Peyer's patch (tissue), 4 donors: ENCODE measurements around the gene DOK4. TPM values are rescaled to one million over a fixed set of nuclear protein-coding genes. Genes with fewer than 3 reads are reported as not detected.

Source experiments
- DNase-seq, 3 donors: peaks; one replicate each; pipeline ENCODE4 v3.0.0-alpha.2; 2017 to 2019
- H3K27ac ChIP-seq, 4 donors: fragments of 200-600 bp; sonication (generic); one replicate each; pipeline ENCODE4 v1.5.1; 2016 to 2019
- H3K27me3 ChIP-seq, 2 donors: fragments of 200-600 bp; sonication (generic); one replicate each; pipeline ENCODE4 v1.5.1; 2019
- H3K36me3 ChIP-seq, 3 donors: fragments of 200-600 bp; sonication (generic); one replicate each; pipeline ENCODE4 v1.5.1; 2016 to 2019
- H3K4me1 ChIP-seq, 4 donors: fragments of 200-600 bp; sonication (generic); one replicate each; pipeline ENCODE4 v1.5.1; 2016 to 2019
- H3K4me3 ChIP-seq, 4 donors: fragments of 200-600 bp; sonication (generic); 1 replicate in 3 of 4; 2 replicates in 1 of 4; pipeline ENCODE4 v1.5.1; 2016 to 2019; ENCODE audit warnings: mild to moderate bottlenecking in 1 of 4
- H3K9me3 ChIP-seq, 4 donors: fragments of 200-600 bp; sonication (generic); one replicate each; pipeline ENCODE4 v1.5.1; 2016 to 2019; ENCODE audit warnings: mild to moderate bottlenecking in 1 of 4
- POLR2A ChIP-seq, 2 donors: fragments of 450-650 bp; IDR thresholded peaks; one replicate each; pipeline ENCODE4 v1.5.1; 2017; ENCODE audit warnings: antibody characterized with exemption in 2 of 2, mild to moderate bottlenecking in 2 of 2, moderate library complexity in 2 of 2
- total RNA-seq, 4 donors: library from RNA; depleted of rRNA; stranded (reverse); fragments of >200 nt; gene quantifications; one replicate each; pipeline ENCODE4 v1.1.0, GENCODE V29; 2016
- TF ChIP-seq, protein P1 (sequence below), 6 experiments: fragments of 450-650 bp in 4 of 6; fragments of 200-600 bp in 2 of 6; sonication (generic) in 1 of 6; IDR thresholded peaks; one replicate each; pipeline ENCODE4 v1.5.1; 2017 to 2019; ENCODE audit warnings: antibody characterized with exemption in 6 of 6, mild to moderate bottlenecking in 3 of 6, moderate library complexity in 1 of 6

Gene DOK4
- total RNA-seq, 4 donors from 2014 or later, result 81.7 to 209 (median 189) TPM

DNA sequence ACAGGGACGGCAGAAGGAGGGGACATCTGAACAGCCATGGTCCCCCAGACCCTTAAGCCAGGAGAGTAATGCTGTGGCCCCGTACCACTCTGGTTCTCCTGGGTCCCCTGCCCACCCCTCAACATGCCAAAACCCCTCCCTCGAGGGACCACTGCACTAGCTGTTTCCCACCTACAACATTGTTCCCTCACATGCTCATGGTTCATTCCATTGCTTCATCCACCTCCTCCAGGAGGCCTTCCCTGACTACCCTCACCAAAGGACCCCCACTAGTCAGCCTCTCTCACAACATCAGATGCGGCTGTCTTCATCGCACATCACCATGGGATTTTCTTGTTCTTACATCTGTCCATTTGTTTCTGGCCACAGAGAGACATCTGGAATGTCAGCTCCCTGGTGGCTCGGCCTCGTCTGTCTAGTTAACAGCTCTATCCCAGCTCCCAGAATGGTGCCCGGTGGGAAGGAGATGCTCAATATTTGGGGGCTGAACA lies 1.7 kb downstream of the DOK4 start:
- TF ChIP-seq POLR2A (IDR thresholded peaks at IDR 0.05), result no peak
- TF ChIP-seq, protein P1, sequence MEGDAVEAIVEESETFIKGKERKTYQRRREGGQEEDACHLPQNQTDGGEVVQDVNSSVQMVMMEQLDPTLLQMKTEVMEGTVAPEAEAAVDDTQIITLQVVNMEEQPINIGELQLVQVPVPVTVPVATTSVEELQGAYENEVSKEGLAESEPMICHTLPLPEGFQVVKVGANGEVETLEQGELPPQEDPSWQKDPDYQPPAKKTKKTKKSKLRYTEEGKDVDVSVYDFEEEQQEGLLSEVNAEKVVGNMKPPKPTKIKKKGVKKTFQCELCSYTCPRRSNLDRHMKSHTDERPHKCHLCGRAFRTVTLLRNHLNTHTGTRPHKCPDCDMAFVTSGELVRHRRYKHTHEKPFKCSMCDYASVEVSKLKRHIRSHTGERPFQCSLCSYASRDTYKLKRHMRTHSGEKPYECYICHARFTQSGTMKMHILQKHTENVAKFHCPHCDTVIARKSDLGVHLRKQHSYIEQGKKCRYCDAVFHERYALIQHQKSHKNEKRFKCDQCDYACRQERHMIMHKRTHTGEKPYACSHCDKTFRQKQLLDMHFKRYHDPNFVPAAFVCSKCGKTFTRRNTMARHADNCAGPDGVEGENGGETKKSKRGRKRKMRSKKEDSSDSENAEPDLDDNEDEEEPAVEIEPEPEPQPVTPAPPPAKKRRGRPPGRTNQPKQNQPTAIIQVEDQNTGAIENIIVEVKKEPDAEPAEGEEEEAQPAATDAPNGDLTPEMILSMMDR (IDR thresholded peaks at IDR 0.05), result no peak
- Histone ChIP-seq H3K4me3 (peak overlapping the region in 2 of 4 donors; percentile 74 to 97), H3K27me3 (no peaks in the 10 kb centered on the region), H3K9me3 (no peaks in the 10 kb centered on the region), H3K4me1 (peaks cover 4 to 40% (median 5%) of the 10 kb centered on the region in 4 donors), H3K36me3 (no peaks in the 10 kb centered on the region), H3K27ac (peak overlapping the region in 1 of 4 donors; percentile 89)
- DNase-seq, result no peak

DNA sequence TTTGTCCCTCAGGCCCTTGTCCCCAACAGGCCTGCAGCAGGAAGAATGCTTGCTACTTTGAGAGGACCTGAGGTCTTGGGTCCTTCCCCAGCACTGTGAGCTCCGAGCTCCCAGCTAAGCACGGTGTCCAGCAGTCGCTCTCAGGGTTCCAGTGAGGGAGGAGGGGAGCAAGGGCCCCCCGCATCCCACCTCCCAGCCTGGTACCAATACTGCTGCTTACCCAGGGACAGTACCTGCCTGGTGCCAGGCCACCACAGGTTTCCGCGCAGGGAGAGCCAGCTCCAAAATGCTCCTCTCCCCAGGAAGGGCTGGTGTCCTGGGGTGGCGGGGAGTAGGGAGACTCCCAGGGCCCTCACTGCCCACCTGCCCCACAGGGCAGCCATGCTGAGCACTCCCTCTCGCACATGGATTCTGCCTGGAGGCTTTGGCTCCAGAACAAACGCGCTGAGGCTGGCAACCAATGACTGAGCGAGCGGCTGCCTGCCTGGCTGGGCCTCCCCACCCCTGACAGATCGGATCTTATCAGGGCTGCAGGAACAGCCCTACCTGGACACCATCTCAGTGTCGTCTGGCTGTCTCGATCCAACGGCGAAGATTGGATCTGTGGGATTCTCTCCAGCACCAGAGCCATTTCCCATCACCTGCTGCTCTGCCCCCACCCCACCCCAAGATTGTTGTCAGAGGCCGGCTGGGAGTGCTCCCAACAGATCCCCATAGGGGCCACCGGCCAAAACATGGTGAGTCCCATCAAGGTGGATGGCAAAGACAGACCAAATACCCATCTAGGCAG lies 2.4 kb downstream of the DOK4 start:
- TF ChIP-seq, protein P1 (IDR thresholded peaks at IDR 0.05), result no peak
- TF ChIP-seq POLR2A (IDR thresholded peaks at IDR 0.05), result peak in 1 of 2 donors; percentile 16
- DNase-seq, result no peak
- Histone ChIP-seq H3K27me3 (no peaks in the 10 kb centered on the region), H3K4me3 (no peak overlapping the region), H3K4me1 (peaks cover 4 to 47% (median 8%) of the 10 kb centered on the region in 4 donors), H3K9me3 (no peaks in the 10 kb centered on the region), H3K36me3 (no peaks in the 10 kb centered on the region), H3K27ac (peak overlapping the region in 1 of 4 donors; percentile 89)

DNA sequence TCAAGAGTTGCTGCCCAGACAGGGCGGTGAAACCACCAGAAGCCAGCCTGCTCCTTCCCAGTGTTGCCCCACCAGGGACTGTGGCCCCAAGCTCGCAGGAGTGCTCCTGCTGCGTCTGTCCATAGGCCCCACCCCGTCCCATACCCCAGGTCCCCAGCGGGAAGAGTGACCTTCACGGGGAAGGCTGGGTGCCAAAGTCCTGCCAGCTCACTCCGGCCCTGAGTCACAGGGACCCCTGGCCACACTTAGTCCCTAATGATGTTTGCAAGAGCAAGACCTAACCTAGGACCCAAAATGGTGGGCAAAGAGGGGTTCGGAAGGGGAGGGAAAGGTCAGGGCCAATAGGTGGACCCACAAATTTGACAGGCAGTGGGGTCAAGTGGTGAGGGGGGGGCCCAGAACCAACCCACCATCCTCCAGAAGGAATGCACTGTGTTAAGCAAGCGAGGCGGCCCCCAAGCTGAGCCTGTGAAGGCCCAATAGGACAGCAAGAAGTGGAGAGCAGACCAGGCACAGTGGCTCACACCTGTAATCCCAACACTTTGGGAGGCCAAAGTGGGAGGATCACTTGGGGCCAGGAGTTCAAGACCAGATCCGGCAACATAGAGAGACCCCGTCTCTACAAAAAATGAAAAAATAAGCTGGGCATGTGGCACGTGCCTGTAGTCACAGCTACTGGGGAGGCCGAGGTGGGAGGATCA lies 3.3 kb downstream of the DOK4 start:
- no peaks in the 10 kb centered on the region for H3K27me3 ChIP-seq
- no peak overlapping the region for H3K27ac ChIP-seq
- no peak for TF ChIP-seq POLR2A (IDR thresholded peaks at IDR 0.05)
- TF ChIP-seq, protein P1 (IDR thresholded peaks at IDR 0.05), result no peak
- no peaks in the 10 kb centered on the region for H3K9me3 ChIP-seq
- peaks cover 5 to 55% (median 12%) of the 10 kb centered on the region in 4 donors for H3K4me1 ChIP-seq
- no peaks in the 10 kb centered on the region for H3K36me3 ChIP-seq
- peak in 1 of 3 donors; percentile 58 for DNase-seq
- no peak overlapping the region for H3K4me3 ChIP-seq

DNA sequence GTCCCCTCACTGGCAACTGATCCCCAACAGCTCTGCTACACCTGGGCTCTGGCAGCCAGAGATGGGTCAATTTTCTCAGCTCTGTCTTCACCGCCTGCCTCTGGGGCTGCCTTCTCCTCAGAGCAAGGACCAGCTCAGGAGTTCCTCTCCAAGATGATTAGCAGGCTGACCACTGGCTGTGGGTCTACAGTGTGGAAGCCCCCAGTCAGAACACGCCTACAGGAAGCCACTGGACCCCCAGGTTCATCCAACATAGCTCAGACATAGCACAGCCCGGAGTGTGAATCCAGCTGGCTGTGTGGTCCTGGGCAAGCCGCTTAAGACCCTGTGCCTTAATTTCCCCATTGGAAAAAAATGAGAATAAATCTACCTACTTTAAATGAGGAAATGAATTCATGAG lies 4.9 kb downstream of the DOK4 start:
- no peak overlapping the region for H3K4me3 ChIP-seq
- H3K4me1 ChIP-seq, result peaks cover 2 to 63% (median 13%) of the 10 kb centered on the region in 4 donors
- peak overlapping the region in 1 of 4 donors; percentile 94 for H3K27ac ChIP-seq
- no peaks in the 10 kb centered on the region for H3K27me3 ChIP-seq
- no peaks in the 10 kb centered on the region for H3K36me3 ChIP-seq
- DNase-seq, result no peak
- TF ChIP-seq POLR2A (IDR thresholded peaks at IDR 0.05), result no peak
- TF ChIP-seq, protein P1 (IDR thresholded peaks at IDR 0.05), result no peak
- no peaks in the 10 kb centered on the region for H3K9me3 ChIP-seq

DNA sequence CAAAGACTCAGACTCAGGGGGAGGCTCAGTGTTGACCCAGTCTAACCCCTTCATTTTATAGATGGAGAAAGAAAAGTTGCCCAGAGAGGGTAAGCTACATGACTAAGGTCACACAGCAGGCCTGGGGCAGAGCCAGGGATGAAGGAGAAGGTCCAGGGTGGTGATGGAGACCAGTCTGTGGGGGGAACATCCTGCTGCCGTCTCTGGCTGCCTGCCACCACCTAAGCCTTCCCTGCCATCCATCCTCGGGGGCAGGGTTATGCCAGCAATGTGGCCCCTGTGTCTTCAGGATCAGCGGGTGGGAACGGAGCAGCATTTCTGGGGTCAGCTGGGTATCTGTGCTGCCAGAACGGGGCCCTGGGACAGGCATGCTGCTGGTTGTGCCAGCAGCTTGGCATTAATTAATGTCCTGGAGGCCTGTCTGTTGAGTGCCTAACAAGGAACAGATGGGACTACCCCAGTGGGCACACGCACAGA lies 5.5 kb downstream of the DOK4 start:
- Histone ChIP-seq H3K9me3 (no peaks in the 10 kb centered on the region), H3K27me3 (no peaks in the 10 kb centered on the region), H3K4me3 (no peak overlapping the region), H3K27ac (peak overlapping the region in 3 of 4 donors; percentile 67 to 94 (median 90)), H3K36me3 (no peaks in the 10 kb centered on the region), H3K4me1 (peaks cover 5 to 68% (median 13%) of the 10 kb centered on the region in 4 donors)
- TF ChIP-seq POLR2A (IDR thresholded peaks at IDR 0.05), result no peak
- TF ChIP-seq, protein P1 (IDR thresholded peaks at IDR 0.05), result no peak
- DNase-seq, result no peak
